Neural progenitor cell (in vitro differentiated cells): ENCODE data around the gene SNAP25. TPM values are rescaled to one million over a fixed set of nuclear protein-coding genes. Genes with fewer than 3 reads are reported as not detected.

ENCODE experiments used
- DNase-seq: peaks from one replicate; pipeline ENCODE4 v3.0.0-alpha.2; 2016; ENCODE audit warnings: low spot score
- H2AFZ ChIP-seq: fragments of 200-600 bp; sonication (generic); replicated peaks from 2 replicates; pipeline ENCODE4 v1.6.1; 2016; ENCODE audit warnings: antibody characterized with exemption
- H3F3A ChIP-seq: fragments of 200-600 bp; sonication (generic); 2 replicates; pipeline ENCODE4 v1.6.1; 2016; ENCODE audit warnings: antibody characterized with exemption, low read depth
- H3K27ac ChIP-seq: fragments of 200-600 bp; sonication (generic); 2 replicates; pipeline ENCODE4 v1.5.1; 2016; ENCODE audit warnings: mild to moderate bottlenecking
- H3K27me3 ChIP-seq: fragments of 200-600 bp; sonication (generic); 2 replicates; pipeline ENCODE4 v1.6.1; 2016; ENCODE audit warnings: mild to moderate bottlenecking, moderate library complexity
- H3K36me3 ChIP-seq: fragments of 200-600 bp; sonication (generic); 2 replicates; pipeline ENCODE4 v1.5.1; 2016
- H3K4me1 ChIP-seq: fragments of 200-600 bp; sonication (generic); 2 replicates; pipeline ENCODE4 v1.6.1; 2016; ENCODE audit warnings: mixed run types
- H3K4me2 ChIP-seq: fragments of 200-600 bp; sonication (generic); 2 replicates; pipeline ENCODE4 v1.6.1; 2016
- H3K4me3 ChIP-seq: fragments of 200-600 bp; sonication (generic); 2 replicates; pipeline ENCODE4 v1.5.1; 2016
- H3K79me2 ChIP-seq: fragments of 200-600 bp; sonication (generic); 2 replicates; pipeline ENCODE4 v1.6.1; 2016; ENCODE audit warnings: low read depth
- H3K9ac ChIP-seq: fragments of 200-600 bp; sonication (generic); 2 replicates; pipeline ENCODE4 v1.6.1; 2016
- H3K9me3 ChIP-seq: fragments of 200-600 bp; sonication (generic); 2 replicates; pipeline ENCODE4 v1.5.1; 2016; ENCODE audit warnings: low read depth
- H4K20me1 ChIP-seq: fragments of 200-600 bp; sonication (generic); 2 replicates; pipeline ENCODE4 v1.6.1; 2016; ENCODE audit warnings: low read depth
- H3K27ac Mint-ChIP-seq: 3 replicates; pipeline ENCODE4 v1.8.0; 2021; ENCODE audit warnings: mixed read lengths
- H3K27me3 Mint-ChIP-seq: 2 replicates; pipeline ENCODE4 v1.8.0; 2022; ENCODE audit warnings: low read depth, mild to moderate bottlenecking, inconsistent platforms, moderate library complexity, mixed read lengths; ENCODE audit not compliant: insufficient read depth
- H3K36me3 Mint-ChIP-seq: 3 replicates; pipeline ENCODE4 v1.8.0; 2021; ENCODE audit warnings: mixed read lengths
- H3K4me1 Mint-ChIP-seq: 3 replicates; pipeline ENCODE4 v1.8.0; 2021; ENCODE audit warnings: mixed read lengths
- H3K4me3 Mint-ChIP-seq: 3 replicates; pipeline ENCODE4 v1.8.0; 2021; ENCODE audit warnings: mild to moderate bottlenecking, moderate library complexity, mixed read lengths
- H3K9me3 Mint-ChIP-seq: 3 replicates; pipeline ENCODE4 v1.8.0; 2020; ENCODE audit warnings: mixed read lengths
- CTCF ChIP-seq: fragments of 200-600 bp; sonication (generic); IDR thresholded peaks from 2 replicates; pipeline ENCODE4 v1.5.1; 2017; ENCODE audit warnings: antibody characterized with exemption, mild to moderate bottlenecking
- EZH2 ChIP-seq: fragments of 200-600 bp; sonication (generic); IDR thresholded peaks from 2 replicates; pipeline ENCODE4 v1.6.1; 2017; ENCODE audit warnings: antibody characterized with exemption, mild to moderate bottlenecking, moderate library complexity
- EZH2phosphoT487 ChIP-seq: fragments of 200-600 bp; sonication (generic); IDR thresholded peaks from 2 replicates; pipeline ENCODE4 v1.6.1; 2017; ENCODE audit warnings: antibody characterized with exemption
- total RNA-seq: library from RNA; depleted of rRNA; stranded (reverse); fragments of >200 nt; gene quantifications from 2 replicates; pipeline ENCODE4 v1.2.3, GENCODE V29; 2015; ENCODE audit warnings: low replicate concordance

SNAP25 gene
- total RNA-seq, 1 donor from 2014 or later = not detected

- Histone ChIP-seq H3K4me2 (no peak overlapping the region), H3K79me2 (no peaks in the 10 kb centered on the region), H3F3A (no peaks in the 10 kb centered on the region), H3K4me3 (no peak overlapping the region), H3K36me3 (no peaks in the 10 kb centered on the region), H3K4me1 (no peaks in the 10 kb centered on the region), H3K9me3 (no peaks in the 10 kb centered on the region), H4K20me1 (no peaks in the 10 kb centered on the region), H2AFZ (no peak overlapping the region), H3K27ac (no peak overlapping the region), H3K27me3 (no peaks in the 10 kb centered on the region), H3K9ac (no peak overlapping the region)
- TF ChIP-seq EZH2 (no peak), CTCF (no peak), EZH2phosphoT487 (no peak)
- peaks cover 5% of the 10 kb centered on the region for H3K4me1 Mint-ChIP-seq
- H3K36me3 Mint-ChIP-seq = no peaks in the 10 kb centered on the region
- no peak overlapping the region for H3K27ac Mint-ChIP-seq
- H3K27me3 Mint-ChIP-seq = peaks cover 5% of the 10 kb centered on the region
- no peak overlapping the region for H3K4me3 Mint-ChIP-seq
- DNase-seq = no peak
- H3K9me3 Mint-ChIP-seq = no peaks in the 10 kb centered on the region
Measured at GRCh38 chr20:10271494-10272219, 53.0 kb downstream of the SNAP25 start.

- no peaks in the 10 kb centered on the region for H3F3A ChIP-seq
- Mint-ChIP-seq H3K27me3 (peaks cover 10% of the 10 kb centered on the region), H3K4me1 (peaks cover 9% of the 10 kb centered on the region), H3K4me3 (no peak overlapping the region), H3K36me3 (no peaks in the 10 kb centered on the region), H3K27ac (no peak overlapping the region), H3K9me3 (no peaks in the 10 kb centered on the region)
- no peaks in the 10 kb centered on the region for H3K9me3 ChIP-seq
- H3K4me3 ChIP-seq = no peak overlapping the region
- no peak overlapping the region for H3K27ac ChIP-seq
- TF ChIP-seq EZH2phosphoT487 = no peak
- no peak for TF ChIP-seq CTCF
- no peak for TF ChIP-seq EZH2
- no peak overlapping the region for H3K4me2 ChIP-seq
- H3K9ac ChIP-seq = no peak overlapping the region
- no peaks in the 10 kb centered on the region for H3K79me2 ChIP-seq
- no peaks in the 10 kb centered on the region for H4K20me1 ChIP-seq
- no peaks in the 10 kb centered on the region for H3K27me3 ChIP-seq
- H2AFZ ChIP-seq = no peak overlapping the region
- H3K4me1 ChIP-seq = no peaks in the 10 kb centered on the region
- no peak for DNase-seq
- no peaks in the 10 kb centered on the region for H3K36me3 ChIP-seq
Measured at GRCh38 chr20:10276878-10277580, 58.4 kb downstream of the SNAP25 start.

DNA sequence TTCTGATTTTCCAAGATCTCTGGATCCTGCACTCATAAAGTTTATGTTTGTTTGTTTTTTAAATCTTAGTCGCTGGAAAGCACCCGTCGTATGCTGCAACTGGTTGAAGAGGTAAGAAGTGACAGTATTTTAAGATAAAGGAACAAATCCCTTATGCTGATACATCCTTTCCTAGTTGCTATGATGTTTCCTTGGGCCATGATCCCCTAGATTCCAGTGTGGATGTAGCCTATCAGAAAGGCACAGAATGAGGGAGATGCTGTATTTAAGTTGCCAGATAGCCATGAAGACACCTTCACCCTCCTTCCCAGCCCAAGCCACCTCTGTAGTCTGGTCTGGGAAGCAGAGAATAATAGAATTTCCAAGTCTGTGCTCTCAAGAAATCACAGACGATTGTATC is 59.0 kb downstream of the SNAP25 start:
- peaks cover 10% of the 10 kb centered on the region for H3K27me3 Mint-ChIP-seq
- Histone ChIP-seq H3K27ac (no peak overlapping the region), H3F3A (no peaks in the 10 kb centered on the region), H3K79me2 (no peaks in the 10 kb centered on the region), H3K4me3 (no peak overlapping the region), H2AFZ (no peak overlapping the region), H3K36me3 (no peaks in the 10 kb centered on the region), H4K20me1 (no peaks in the 10 kb centered on the region), H3K4me2 (no peak overlapping the region), H3K27me3 (no peaks in the 10 kb centered on the region), H3K9ac (no peak overlapping the region), H3K9me3 (no peaks in the 10 kb centered on the region), H3K4me1 (no peaks in the 10 kb centered on the region)
- no peaks in the 10 kb centered on the region for H3K36me3 Mint-ChIP-seq
- TF ChIP-seq EZH2phosphoT487 (no peak), EZH2 (no peak), CTCF (no peak)
- no peak overlapping the region for H3K27ac Mint-ChIP-seq
- no peak overlapping the region for H3K4me3 Mint-ChIP-seq
- no peak for DNase-seq
- no peaks in the 10 kb centered on the region for H3K9me3 Mint-ChIP-seq
- H3K4me1 Mint-ChIP-seq = peaks cover 9% of the 10 kb centered on the region
